ENCODE results near the gene MKLN1.

Gene MKLN1

GRCh38 chr7:131355917-131356777 lies 28.5 kb downstream of the MKLN1 start:
- FAIRE-seq = no peak

DNA sequence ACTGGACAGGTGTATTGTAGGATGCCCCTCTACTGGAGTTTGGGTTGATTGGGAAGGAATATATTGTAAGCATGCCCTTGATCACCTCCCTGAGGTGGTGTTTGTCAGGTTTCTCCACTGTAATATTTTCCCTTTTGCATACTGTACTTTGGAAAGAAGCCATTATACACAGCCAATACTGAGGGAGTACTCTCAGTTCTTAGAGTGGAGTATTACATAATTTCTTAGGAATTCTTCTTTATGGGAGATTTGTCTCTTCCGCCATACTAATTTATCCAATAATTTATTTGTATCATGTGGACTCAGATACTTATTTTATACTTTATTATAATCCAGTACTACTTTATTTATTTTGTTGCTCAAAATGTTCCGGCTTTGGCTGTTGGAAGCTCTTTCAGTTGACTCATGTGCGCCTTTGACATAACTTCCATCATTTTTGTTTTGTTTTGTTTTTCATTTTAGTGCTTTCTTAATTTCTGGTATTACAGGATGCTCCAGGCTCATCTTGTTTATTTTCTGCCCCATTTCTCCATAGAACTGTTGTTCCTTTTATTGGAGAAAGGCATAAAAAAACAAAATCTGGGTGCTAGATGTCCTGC lies 29.7 kb downstream of the MKLN1 start:
- no peak for FAIRE-seq

DNA sequence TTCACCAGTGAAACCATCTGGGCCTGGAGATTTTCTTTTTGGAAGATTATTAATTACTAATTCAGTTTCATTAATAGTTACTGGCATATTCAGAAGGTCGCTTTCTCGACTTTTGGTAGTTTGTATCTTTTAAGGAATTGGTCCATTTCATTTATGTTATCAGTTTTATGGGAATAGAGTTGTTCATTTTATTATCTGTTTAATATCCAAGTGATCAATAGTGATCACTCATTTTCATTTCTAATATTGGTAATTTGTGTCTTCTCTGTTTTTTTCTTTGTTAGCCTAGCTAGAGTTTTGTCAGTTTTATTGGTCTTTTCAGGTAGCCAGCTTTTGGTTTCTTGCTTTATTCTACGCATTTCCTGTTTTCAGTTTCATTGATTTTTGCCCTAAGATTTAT lies 31.0 kb downstream of the MKLN1 start:
- FAIRE-seq = peak; percentile 27

DNA sequence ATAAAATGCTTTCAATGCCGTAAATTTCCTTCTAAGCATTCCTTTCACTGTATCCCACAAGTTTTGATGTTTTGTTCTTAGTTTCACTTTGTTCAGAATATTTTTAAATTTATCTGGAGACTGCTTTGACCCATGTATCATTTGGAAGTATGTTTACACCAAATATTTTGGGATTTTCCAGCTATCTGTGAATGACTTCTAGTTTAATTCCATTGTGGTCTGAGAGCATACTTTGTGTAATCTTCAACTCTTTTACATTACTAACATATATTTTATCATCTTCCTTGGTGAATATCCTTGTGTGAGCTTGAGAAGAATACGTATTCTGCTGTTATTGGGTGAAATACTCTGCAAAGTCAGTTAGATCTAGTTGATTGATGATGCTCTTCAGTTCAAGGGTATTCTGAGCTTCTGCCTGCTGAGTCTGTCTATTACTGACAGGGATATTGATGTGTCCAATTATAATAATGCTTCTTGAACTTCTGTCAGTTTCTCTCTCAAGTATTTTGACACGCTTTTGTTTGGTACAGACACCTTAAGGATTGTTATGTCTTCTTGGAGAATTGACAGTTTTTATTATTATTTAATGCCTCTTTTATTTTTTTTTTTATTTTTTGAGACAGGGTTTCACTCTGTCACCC lies 31.6 kb downstream of the MKLN1 start:
- FAIRE-seq = no peak

GRCh38 chr7:131363719-131364118 lies 36.0 kb downstream of the MKLN1 start:
- FAIRE-seq = no peak

DNA sequence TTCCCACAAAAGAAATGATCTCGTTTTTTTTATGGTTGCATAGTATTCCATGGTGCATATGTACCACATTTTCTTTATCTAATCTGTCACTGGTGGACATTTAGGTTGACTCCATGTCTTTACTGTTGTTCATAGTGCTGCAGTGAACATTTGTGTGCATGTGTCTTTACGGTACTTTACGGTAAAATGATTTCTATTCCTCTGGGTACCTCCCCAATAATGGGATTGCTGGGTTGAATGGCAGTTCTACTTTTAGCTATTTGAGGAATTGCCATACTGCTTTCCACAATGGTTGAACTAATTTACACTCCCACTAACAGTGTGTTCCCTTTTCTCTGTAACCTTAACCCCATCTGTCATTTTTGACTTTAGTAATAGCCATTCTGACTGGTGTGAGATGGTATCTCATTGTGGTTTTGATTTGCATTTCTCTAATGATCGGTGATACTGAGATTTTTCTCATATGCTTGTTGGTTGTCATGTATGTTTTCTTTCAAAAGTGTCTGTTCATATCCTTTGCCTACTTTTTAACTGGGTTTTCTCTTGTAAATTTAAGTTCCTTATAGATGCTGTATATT lies 37.2 kb downstream of the MKLN1 start:
- FAIRE-seq = no peak

DNA sequence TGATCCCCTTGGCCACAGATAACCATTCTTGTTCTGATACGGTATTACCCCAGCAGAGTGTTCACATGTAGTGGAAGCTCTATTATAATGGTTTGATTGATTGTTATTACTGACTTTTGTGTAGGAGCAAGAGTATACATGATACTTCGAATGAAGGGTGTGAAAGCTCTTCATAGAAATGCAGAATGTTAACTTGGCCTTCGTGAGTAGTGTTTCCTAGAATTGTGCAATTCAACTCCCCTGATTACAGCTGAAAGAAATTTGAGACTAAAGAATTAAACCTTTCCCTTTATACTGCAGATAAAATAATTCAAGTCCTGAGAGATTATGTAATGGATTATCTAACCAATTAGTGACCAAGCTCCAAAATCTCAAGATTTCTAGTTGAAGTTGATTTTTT lies 38.2 kb downstream of the MKLN1 start:
- peak; percentile 21 for FAIRE-seq

DNA sequence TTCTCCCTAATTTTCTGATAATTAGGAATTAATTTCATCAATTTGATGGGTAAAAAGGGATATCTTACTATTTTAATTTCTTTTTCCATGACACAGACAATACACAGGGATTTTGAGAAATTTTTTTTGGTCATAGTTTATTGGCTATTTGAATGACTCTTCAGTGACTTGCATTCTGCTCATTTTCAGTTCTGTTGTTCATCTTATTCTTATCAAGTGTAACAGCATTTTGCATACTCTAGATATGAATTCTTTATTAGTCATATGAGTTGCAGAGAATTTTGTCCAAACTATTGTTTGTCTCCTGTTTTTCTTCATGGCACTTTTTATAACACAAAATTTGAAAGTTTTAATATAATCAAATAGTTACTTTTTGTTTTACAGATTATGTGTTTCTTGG lies 41.7 kb downstream of the MKLN1 start:
- FAIRE-seq = peak; percentile 45

- no peak for FAIRE-seq
These were observed 42.9 kb downstream of the MKLN1 start for GRCh38 chr7:131370523-131370968.

DNA sequence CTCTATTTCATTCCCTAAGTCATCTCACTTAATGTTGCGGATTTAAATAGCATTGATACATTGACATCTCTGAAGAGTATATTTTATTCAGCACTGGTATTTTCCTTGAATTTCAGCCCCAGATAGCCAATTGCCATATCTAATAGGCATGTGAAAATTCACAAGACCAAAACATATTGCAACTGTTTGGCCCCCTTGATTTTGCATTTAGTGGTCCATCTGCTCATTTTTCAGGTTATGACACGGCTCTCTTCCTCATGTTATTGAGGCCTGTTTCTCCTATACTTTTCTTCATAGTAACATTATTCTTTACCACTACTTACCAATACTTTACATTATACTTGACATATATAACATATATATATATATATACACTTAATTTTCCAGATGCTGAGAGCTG lies 43.7 kb downstream of the MKLN1 start:
- no peak for FAIRE-seq

- FAIRE-seq = no peak
These were observed 44.9 kb downstream of the MKLN1 start for GRCh38 chr7:131372554-131372953.

- no peak for FAIRE-seq
These were observed 47.1 kb downstream of the MKLN1 start for GRCh38 chr7:131374821-131375220.

GRCh38 chr7:131381069-131381838 lies 53.6 kb downstream of the MKLN1 start:
- no peak for FAIRE-seq

DNA sequence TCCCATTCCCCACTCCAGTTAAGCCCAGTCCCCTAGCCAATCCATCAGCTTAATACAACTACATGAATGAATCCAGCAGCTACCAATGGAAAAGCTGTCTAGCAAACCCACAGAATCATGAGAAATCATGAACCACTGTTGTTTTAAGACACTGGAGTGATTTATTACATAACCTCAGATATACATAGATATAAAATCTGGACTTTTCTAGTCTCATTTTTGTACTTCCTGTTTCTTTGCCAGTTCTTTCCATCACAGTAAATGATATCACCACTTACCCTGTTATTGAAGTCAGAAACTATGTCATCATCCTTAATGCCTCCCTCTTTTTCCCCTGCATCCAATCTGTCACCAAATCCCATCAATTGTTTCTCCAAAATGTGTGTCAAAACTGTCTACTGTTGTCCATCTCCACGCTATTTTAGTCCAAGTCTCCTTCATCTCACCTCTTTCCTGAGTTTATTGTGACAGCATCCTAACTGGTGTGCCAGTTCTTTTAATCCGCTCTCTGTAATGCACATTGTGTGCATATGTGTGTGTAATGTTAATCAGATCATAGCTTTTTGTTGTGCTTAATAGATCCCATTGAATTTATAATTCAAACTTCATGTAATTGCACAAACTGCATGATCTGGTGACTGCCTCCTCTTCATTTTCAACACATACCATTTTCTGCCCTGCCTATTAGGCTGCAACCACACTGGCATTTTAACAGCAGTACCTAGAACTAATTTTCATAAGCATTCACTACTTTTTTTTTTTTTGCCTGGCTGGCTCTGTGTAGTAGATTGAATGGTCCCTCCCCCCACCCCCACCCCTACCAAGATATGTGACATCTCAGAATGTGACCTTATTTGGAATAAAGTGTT lies 56.0 kb downstream of the MKLN1 start:
- no peak for FAIRE-seq

DNA sequence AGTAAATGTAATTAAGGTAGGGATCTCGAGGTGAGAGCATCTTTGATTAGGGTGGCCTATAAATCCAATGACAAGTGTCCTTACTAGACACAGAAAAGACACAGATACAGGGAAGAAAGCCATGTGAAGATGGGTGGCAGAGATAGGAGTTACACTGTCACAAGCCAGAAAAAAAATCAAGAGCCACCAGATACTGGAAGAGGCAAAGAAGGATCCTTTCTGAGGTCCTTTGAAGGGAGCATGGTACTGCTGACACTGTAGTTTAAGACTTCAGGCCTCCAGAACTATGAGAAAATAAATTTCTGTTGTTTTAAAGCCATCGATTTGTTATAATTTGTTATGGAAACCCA lies 56.6 kb downstream of the MKLN1 start:
- no peak for FAIRE-seq

DNA sequence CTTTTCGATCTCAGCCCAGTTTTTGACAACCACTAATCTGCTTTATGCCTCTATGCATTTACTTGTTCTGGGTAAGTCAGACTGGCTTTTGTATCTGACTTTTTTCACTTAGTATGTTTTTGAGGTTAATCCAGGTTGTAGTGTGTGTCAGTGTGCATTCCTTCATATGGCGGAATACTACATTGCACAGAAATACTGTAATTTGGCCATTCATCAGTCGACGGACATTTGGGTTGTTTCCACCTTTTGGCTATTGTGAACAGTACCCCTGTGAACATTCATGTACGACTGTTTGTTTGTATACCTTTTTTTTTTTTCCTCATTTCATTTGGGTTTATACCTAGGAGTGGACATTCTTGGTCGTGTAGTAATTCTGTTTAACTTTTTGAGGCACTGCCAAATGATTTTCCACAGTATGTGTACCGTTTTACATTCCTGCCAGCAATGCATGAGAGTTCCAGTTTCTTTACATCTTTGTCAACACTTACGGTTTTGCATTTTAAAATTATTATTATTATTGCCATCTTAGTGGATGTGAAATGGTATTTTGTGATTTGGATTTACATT lies 57.4 kb downstream of the MKLN1 start:
- FAIRE-seq = no peak

GRCh38 chr7:131388126-131388525 lies 60.5 kb downstream of the MKLN1 start:
- FAIRE-seq = no peak

GRCh38 chr7:131390275-131390674 lies 62.6 kb downstream of the MKLN1 start:
- no peak for FAIRE-seq

- FAIRE-seq = peak; percentile 40
These were observed 63.5 kb downstream of the MKLN1 start for GRCh38 chr7:131391145-131391544.

- FAIRE-seq = no peak
These were observed 73.1 kb downstream of the MKLN1 start for GRCh38 chr7:131400681-131401176.

GRCh38 chr7:131401194-131401593 lies 73.5 kb downstream of the MKLN1 start:
- FAIRE-seq = no peak

Data from G401.6 (cell line).